LNCaP clone FGC (cell line): ENCODE results near the gene TOP3B.
"Not testable (repeated sequence)": the region's sequence is repeated elsewhere in the genome, so short reads cannot be mapped to it uniquely, and the experiment has no call there.

ENCODE experiments used
- DNase-seq: peaks from one replicate; pipeline ENCODE4 v3.0.0-alpha.2; 2011; ENCODE audit warnings: low read depth
- H3K4me3 ChIP-seq: 2 replicates; pipeline ENCODE4 v1.5.1; 2011; ENCODE audit warnings: mild to moderate bottlenecking, low read depth, low read length, control low read depth
- CTCF ChIP-seq: IDR thresholded peaks from 2 replicates; pipeline ENCODE4 v1.5.1; 2012; ENCODE audit warnings: mild to moderate bottlenecking; ENCODE audit not compliant: control insufficient read depth, insufficient read depth; ENCODE audit errors: extremely low read depth

The TOP3B gene

GRCh38 chr22:21917181-21917958 lies 65.2 kb downstream of the TOP3B start:
- peak; percentile 21 for DNase-seq
- H3K4me3 ChIP-seq: no peak overlapping the region
- no peak for TF ChIP-seq CTCF

DNA sequence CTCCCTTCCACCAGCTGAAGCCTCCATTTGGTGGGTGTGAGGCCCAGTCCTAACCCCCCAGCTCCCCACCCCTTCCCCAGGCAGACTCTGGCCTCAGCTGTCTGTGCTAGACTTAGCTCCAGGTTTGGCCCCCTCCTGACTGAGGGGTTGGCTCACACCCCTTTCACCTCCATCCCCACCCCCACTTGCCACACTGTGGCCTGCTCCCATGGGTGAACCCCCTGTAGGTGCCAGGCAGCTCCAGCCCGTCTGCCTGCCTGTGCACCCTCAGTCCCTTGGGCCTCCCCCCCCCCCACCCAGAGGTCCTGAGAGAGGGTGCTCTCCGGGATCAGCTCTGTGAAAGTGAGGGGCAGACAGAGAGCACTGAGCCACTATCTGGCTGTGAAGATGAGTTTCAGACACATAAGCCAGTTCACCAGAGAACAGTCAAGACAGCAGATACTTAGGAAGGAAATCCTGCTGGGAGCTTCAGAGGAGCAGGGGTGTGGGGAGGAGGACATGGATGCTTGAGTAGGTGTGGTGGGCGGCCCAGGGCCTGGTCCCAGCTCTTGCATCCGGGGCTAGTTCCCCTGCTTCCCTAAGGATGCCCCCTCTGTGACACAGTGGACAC lies 66.2 kb downstream of the TOP3B start:
- no peak for DNase-seq
- TF ChIP-seq CTCF: no peak
- H3K4me3 ChIP-seq: no peak overlapping the region

- no peak overlapping the region for H3K4me3 ChIP-seq
- DNase-seq: no peak
- no peak for TF ChIP-seq CTCF
Measured at GRCh38 chr22:21915624-21916308, 66.8 kb downstream of the TOP3B start.

GRCh38 chr22:21914033-21914642 lies 68.4 kb downstream of the TOP3B start:
- H3K4me3 ChIP-seq, DNase-seq: not testable (repeated sequence)

DNA sequence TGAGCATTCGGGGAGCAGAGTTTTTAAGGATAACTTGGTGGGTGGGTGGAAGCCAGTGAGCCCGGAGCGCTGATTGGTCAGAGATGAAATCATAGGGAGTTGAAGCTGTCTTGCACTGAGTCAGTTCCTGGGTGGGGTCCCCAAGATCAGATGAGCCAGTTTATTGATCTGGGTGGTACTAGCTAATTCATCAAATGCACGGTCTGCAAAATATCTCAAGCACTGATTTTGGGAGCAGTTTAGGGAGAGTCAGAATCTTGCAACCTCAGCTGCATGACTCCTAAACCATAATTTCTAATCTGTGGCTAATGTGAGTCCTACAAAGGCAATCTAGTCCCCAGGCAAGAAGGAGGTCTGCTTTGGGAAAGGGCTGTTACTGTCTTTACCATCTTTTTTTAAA lies 72.2 kb downstream of the TOP3B start:
- DNase-seq, H3K4me3 ChIP-seq: not testable (repeated sequence)

DNA sequence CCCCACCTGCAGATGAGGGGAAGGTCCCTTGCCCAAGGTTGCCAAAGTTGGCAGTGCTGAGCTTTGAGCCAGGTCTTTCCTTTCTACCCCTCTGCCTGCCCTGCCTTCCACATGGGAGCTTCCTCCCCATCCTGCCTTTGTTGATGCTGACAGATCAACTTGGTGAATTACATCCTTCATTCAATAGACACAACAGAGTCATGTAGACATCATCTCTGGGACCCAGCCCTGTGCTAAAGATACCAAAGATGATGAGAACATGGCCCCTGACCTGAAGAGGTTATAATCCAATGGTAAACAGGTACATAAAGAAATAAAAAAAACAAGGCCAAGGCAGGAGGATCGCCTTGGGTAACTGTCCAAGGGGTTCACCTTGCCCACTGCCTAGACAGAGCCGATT lies 72.7 kb downstream of the TOP3B start:
- no peak for TF ChIP-seq CTCF
- no peak overlapping the region for H3K4me3 ChIP-seq
- DNase-seq: no peak

DNA sequence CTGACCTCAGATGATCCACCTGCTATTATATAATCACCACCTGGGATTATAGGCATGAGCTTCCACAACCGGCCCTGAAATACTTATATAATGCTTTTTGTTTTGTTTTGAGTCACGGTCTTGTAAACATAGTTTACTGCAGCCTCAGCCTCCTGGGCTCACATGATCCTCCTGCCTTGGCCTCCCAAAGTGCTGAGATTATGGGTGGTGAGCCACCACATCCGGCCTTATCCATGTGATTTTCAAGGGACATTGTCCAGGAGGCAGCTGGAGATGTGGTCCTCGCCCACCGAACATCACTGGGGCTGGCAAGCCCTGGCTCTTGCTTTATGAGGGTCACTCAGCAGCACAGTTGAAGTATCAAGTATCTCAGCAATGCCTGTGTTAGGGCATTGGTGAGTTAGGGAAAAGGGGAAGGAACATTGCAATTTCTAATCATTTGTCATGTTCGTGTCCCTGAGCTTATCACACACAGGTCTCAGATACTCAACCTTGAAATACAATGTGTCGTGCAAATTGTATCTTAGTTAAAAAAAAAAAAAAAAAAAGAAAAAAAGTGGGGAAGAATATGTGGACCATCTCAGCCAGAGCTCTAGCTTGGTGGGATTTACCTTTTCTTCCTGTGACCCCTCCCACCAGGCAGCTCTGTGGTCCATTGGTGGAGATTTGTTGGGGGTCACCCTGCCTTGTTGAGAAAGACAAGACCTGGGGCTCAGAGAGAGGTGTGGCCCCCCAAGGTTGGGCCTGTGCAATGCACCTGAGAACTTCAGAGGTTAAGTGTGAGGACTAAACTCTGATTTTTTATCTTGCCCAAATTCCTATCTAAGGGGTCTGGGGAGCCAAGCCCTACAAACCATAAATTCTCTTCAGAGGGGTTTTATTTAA lies 74.7 kb downstream of the TOP3B start:
- H3K4me3 ChIP-seq: no peak overlapping the region

More for the DNA sequence above, 74.7 kb downstream of the TOP3B start:
- DNase-seq: no peak
- TF ChIP-seq CTCF: no peak
